HepG2 (cell line): Measurements from ENCODE around the gene LMCD1. TPM values are rescaled to one million over a fixed set of nuclear protein-coding genes. Genes with fewer than 3 reads are reported as not detected.

ENCODE experiments used
- ATF5 ChIP-seq: sonication (generic); formaldehyde crosslinking; IDR thresholded peaks from 2 replicates; pipeline ENCODE4 v1.4.0; 2020; ENCODE audit warnings: mild to moderate bottlenecking, low read depth, missing genetic modification reagents
- CREB1 ChIP-seq, 2 experiments: fragments of 450-650 bp in 1 of 2; IDR thresholded peaks; 2 replicates each; pipeline ENCODE4 v1.6.1; 2016 to 2017; ENCODE audit warnings: control low read depth in 1 of 2, mild to moderate bottlenecking in 1 of 2, missing compliant biosample characterization in 1 of 2, missing genetic modification characterization in 1 of 2
- FOSL2 ChIP-seq: sonication (generic); formaldehyde crosslinking; IDR thresholded peaks from 2 replicates; pipeline ENCODE4 v1.4.0; 2020; ENCODE audit warnings: missing genetic modification reagents
- FOXM1 ChIP-seq: sonication (generic); formaldehyde crosslinking; IDR thresholded peaks from 2 replicates; pipeline ENCODE4 v1.5.0; 2020; ENCODE audit warnings: missing genetic modification reagents
- GPBP1L1 ChIP-seq: sonication (generic); formaldehyde crosslinking; IDR thresholded peaks from 2 replicates; pipeline ENCODE4 v1.5.0; 2020; ENCODE audit warnings: mild to moderate bottlenecking, missing genetic modification reagents
- HNF4A ChIP-seq: sonication (generic); formaldehyde crosslinking; IDR thresholded peaks from 2 replicates; pipeline ENCODE4 v1.4.0; 2020; ENCODE audit warnings: missing genetic modification reagents
- NCOA2 ChIP-seq: sonication (generic); formaldehyde crosslinking; IDR thresholded peaks from 2 replicates; pipeline ENCODE4 v1.8.0; 2022; ENCODE audit warnings: inconsistent platforms
- NR2F2 ChIP-seq: IDR thresholded peaks from 2 replicates; pipeline ENCODE4 v1.6.1; 2012; ENCODE audit warnings: low read depth, inconsistent platforms, borderline replicate concordance
- PBX2 ChIP-seq: IDR thresholded peaks from 2 replicates; pipeline ENCODE4 v1.6.1; 2016; ENCODE audit warnings: control low read depth
- PHB2 ChIP-seq: fragments of 450-650 bp; IDR thresholded peaks from 2 replicates; pipeline ENCODE4 v1.6.1; 2018; ENCODE audit not compliant: partially characterized antibody
- PRDM4 ChIP-seq: sonication (generic); formaldehyde crosslinking; IDR thresholded peaks from 2 replicates; pipeline ENCODE4 v1.9.0; 2021; ENCODE audit warnings: missing genetic modification reagents, borderline replicate concordance
- RBFOX2 ChIP-seq: fragments of 200-400 bp; formaldehyde crosslinking; IDR thresholded peaks from 2 replicates; pipeline ENCODE4 v1.6.1; 2017; ENCODE audit warnings: low read depth, mild to moderate bottlenecking, low read length
- REL ChIP-seq: sonication (generic); formaldehyde crosslinking; conservative IDR thresholded peaks from 2 replicates; pipeline ENCODE4 v1.8.0; 2022; ENCODE audit warnings: mild to moderate bottlenecking, missing genetic modification reagents, moderate library complexity
- REPIN1 ChIP-seq: sonication (generic); formaldehyde crosslinking; IDR thresholded peaks from 2 replicates; pipeline ENCODE4 v1.8.0; 2022; ENCODE audit warnings: missing genetic modification reagents, low read depth, mild to moderate bottlenecking, borderline replicate concordance
- SIN3A ChIP-seq: IDR thresholded peaks from 2 replicates; pipeline ENCODE4 v1.6.1; 2011; ENCODE audit warnings: low read depth, mild to moderate bottlenecking, control low read depth, low read length, borderline replicate concordance
- THAP8 ChIP-seq: sonication (generic); formaldehyde crosslinking; IDR thresholded peaks from 2 replicates; pipeline ENCODE4 v1.5.1; 2020; ENCODE audit warnings: missing genetic modification reagents, mild to moderate bottlenecking, borderline replicate concordance
- ZBTB7B ChIP-seq: sonication (generic); formaldehyde crosslinking; IDR thresholded peaks from 2 replicates; pipeline ENCODE4 v1.4.0; 2020; ENCODE audit warnings: missing genetic modification reagents
- ZBTB8A ChIP-seq: sonication (generic); formaldehyde crosslinking; IDR thresholded peaks from 2 replicates; pipeline ENCODE4 v1.4.0; 2020; ENCODE audit warnings: mild to moderate bottlenecking, low read depth, missing genetic modification reagents, borderline replicate concordance
- ZFY ChIP-seq: sonication (generic); formaldehyde crosslinking; IDR thresholded peaks from 2 replicates; pipeline ENCODE4 v1.4.0; 2020; ENCODE audit warnings: missing genetic modification reagents
- ZMAT3 ChIP-seq: sonication (generic); formaldehyde crosslinking; conservative IDR thresholded peaks from 2 replicates; pipeline ENCODE4 v1.7.0; 2021; ENCODE audit warnings: missing genetic modification reagents
- ZNF121 ChIP-seq: sonication (generic); formaldehyde crosslinking; IDR thresholded peaks from 2 replicates; pipeline ENCODE4 v1.5.0; 2020; ENCODE audit warnings: mild to moderate bottlenecking, missing genetic modification reagents
- ZNF232 ChIP-seq: sonication (generic); formaldehyde crosslinking; IDR thresholded peaks from 2 replicates; pipeline ENCODE4 v1.4.0; 2020; ENCODE audit warnings: missing genetic modification reagents, borderline replicate concordance
- ZNF546 ChIP-seq: sonication (generic); formaldehyde crosslinking; conservative IDR thresholded peaks from 2 replicates; pipeline ENCODE4 v1.8.1; 2023; ENCODE audit warnings: mild to moderate bottlenecking, missing genetic modification reagents
- ZNF597 ChIP-seq: sonication (generic); formaldehyde crosslinking; IDR thresholded peaks from 2 replicates; pipeline ENCODE4 v1.5.0; 2020; ENCODE audit warnings: missing genetic modification reagents
- ZNF776 ChIP-seq: sonication (generic); formaldehyde crosslinking; IDR thresholded peaks from 2 replicates; pipeline ENCODE4 v1.4.0; 2020; ENCODE audit warnings: mild to moderate bottlenecking, missing genetic modification reagents
- polyA plus RNA-seq, 8 experiments: library from polyadenylated mRNA; depleted of rRNA in 3 of 8; stranded (reverse) in 7 of 8; unstranded in 1 of 8; fragments of >200 nt; fragmentation: Illumina TruSeq in 4 of 8; extraction: Trizol in 4 of 8; gene quantifications; 2 replicates each; pipeline versions ENCODE4 v1.2.1 to v1.2.3, GENCODE V29; 2011 to 2016; ENCODE audit warnings: low read depth in 4 of 8, missing spikeins in 1 of 8, mixed read lengths in 1 of 8; ENCODE audit not compliant: insufficient read depth in 1 of 8
- total RNA-seq, 5 experiments: library from RNA; depleted of rRNA; stranded (reverse); fragments of >200 nt; fragmentation: Illumina TruSeq; extraction: Trizol; gene quantifications; 2 replicates each; pipeline ENCODE4 v1.2.3, GENCODE V29; 2016; ENCODE audit warnings: low read depth in 1 of 5

The LMCD1 gene
- total and polyA plus RNA-seq, 2 of the 13 experiments (the other 11 are each of a cell fraction or from before 2014, with no cell fraction given) = 6.2 to 7.1 TPM

GRCh38 chr3:8486936-8487335 lies 14.7 kb upstream of the LMCD1 start (continued):
- TF ChIP-seq ZNF597 (CRISPR knock-in tag) (no peak), ZNF232 (no peak), ZNF546 (CRISPR knock-in tag) (no peak), ZMAT3 (no peak), ZNF776 (CRISPR knock-in tag) (no peak), PHB2 (no peak), HNF4A (CRISPR knock-in tag) (peak; percentile 68), ZNF121 (CRISPR knock-in tag) (no peak), PRDM4 (no peak), CREB1 (IDR thresholded peaks at IDR 0.05) (no peak; the same call in 1 of the 2 replicates), CREB1 (CRISPR knock-in tag; IDR thresholded peaks at IDR 0.05) (peak; percentile 74; the same call in 1 of the 2 replicates), NCOA2 (peak; percentile 92), FOSL2 (CRISPR knock-in tag) (peak; percentile 86), SIN3A (no peak), REPIN1 (CRISPR knock-in tag) (no peak), GPBP1L1 (no peak), REL (CRISPR knock-in tag) (no peak), ATF5 (CRISPR knock-in tag) (no peak), FOXM1 (CRISPR knock-in tag) (no peak), RBFOX2 (no peak), ZFY (CRISPR knock-in tag) (no peak), NR2F2 (no peak), PBX2 (CRISPR knock-in tag) (peak; percentile 21; the same call in 1 of the 2 replicates), THAP8 (CRISPR knock-in tag) (no peak), ZBTB8A (CRISPR knock-in tag) (no peak), ZBTB7B (CRISPR knock-in tag) (no peak)
